NCI-H748 treated with DMSO at 0.1 percent for 48 hours (cell line): Measurements from ENCODE around the gene HLCS.

ENCODE experiments used
- DNase-seq: peaks from one replicate; lab custom pipeline; 2025; lab: John Stamatoyannopoulos, UW

HLCS gene

DNA sequence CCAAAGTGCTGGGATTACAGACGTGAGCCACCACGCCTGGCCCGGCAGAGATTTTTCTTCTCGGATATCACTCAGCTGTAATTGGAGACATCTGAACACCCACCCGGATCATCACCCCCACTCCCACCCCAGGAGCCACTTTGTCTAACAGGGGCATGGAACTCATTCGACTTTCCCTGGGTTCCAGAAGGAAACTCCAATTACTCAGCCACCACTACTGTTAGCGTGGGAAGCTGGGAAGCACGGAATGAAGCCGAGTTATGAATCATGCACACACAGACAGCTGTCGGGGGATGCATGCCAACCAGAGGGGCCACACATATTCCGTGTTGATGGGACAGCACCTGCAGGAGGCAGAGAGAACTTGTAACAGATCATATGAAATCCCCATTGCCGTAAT is 85.2 kb downstream of the HLCS start:
- no peak for DNase-seq

DNA sequence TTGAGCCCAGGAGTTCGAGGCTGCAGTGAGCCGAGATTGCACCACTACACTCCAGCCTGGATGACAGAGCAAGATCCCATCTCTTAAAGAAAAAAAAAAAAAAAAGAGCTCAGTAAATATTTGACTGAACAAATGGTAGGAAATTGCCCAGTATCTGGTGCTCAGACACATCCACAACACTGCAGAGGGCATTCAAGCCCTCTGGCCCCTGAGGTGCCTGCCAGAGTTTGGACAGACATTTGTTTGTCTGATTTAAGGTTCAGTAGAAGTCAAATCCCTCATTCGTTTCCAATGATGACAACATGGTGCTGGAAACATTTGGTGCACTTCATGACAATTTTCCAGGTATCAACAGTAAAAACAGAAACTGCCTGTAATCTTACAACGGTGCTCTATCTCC is 86.6 kb downstream of the HLCS start:
- DNase-seq, result no peak

DNA sequence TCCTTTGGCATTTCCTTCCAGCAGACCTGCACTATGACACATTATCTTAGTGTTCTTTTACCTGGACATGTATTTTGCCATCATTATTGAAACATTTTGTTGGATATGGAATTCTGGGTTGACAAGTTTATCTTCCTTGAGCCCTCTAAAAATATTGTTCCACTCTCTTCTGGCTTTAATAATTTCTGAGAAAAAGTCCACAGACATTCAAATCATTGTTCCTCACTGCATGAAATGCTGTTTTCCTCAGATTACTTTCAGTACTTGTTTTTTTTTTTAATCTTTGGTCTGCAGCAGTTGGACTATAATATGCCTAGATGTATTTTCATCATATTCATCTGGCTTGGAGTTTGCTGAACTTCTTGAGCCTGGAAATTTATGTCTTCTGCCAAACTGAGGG is 88.7 kb downstream of the HLCS start:
- DNase-seq, result no peak

DNA sequence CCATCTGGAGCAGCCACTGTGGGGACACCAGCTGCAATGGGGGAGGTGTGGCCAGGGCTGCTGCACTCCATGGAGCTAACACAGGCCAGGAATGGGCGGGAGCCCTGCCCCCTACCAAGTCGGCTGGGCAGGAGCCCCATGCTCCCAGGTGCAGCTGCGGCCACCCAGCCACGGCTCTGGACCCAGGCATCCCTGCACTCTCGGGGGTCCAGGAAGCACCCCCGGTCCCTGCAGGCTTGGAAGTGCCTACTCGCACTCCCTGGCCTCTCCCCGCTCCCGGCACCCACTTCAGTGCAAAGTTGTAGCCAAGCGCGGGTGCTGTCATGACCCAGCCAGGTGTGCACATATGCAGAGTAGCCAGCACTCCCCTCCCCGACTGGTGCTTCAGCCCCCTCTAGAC is 91.8 kb downstream of the HLCS start:
- DNase-seq, result no peak

DNA sequence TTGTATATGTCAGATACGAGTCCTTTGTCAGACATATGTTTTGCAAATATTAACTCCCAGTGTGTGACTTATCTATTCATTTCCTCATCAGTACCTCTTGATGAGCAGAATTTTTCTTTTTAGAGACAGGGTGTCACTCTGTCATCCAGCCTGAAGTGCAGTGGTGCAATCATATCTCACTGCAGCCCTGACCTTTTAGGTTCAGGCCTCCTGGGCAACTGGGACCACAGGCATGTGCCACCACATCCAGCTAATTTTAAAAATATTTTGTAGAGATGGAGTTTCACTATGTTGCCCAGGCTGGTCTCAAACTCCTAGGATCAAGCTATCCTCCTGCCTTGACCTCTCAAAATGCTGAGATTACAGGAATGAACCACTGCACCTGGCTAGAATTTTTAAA is 93.0 kb downstream of the HLCS start:
- DNase-seq, result no peak

DNA sequence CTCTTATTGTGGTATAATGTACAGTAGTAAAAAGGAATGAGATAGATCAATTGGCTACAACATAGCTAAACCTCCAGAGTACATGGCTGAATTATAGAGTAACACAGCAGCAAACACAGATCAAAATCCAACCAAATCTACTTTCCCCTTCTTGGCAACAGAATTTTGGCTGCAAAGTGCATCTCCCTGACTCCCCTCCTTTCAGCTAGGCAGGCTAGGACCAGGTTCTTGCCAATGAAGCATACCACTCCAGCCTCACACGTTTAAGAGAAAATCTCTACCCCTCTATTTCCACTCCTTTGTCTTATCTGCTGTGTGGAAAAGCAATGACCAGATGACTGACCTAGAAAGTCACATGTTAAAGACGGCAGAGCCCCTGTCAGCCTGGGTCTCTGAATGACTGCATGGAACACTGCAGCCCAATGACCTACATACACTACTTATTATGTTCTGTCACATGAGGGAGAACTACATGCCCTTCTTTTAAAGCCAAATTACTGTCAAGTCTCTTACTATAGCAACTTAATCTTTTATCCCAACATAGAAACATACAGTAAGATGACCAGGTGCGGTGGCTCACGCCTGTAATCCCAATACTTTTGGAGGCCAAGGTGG is 99.1 kb downstream of the HLCS start:
- DNase-seq, result no peak

DNA sequence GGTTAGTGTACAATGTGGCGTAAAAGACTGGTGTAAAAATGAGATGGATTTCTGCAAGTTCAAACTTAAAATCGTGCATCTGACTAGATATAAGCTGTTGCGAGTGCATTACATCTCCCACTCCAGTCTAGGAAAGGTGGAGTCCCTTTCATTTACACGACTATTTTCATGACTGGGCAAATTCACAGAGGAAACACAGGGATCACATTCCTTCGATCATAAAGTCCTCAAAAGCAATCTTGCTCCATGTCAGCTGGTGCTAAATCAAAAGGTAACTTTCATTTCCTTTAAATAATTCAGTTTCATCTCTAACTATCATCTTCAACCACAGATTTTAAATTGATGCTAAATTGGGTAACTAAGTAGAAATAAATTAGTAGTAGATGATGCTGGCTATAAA is 100.0 kb downstream of the HLCS start:
- no peak for DNase-seq

DNA sequence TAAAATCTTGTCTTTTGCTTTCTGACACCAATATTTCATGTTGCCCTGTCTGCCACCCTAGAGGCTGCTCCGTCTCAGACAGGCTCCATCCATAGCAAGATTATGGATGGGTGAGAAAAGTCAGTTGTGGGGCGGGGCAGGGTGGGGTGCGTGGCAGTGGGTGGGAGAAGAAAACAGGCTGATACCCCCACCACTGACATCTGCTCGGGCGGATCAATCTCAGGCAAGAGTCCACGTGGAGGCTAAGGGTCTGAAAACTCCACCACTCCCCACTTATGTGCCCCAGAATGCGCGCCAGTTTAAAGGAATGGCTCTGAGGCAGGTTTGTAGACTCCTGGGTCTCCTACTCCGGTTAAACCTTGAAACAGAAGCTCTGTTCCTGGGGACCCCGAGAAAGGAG is 101.5 kb downstream of the HLCS start:
- no peak for DNase-seq

DNA sequence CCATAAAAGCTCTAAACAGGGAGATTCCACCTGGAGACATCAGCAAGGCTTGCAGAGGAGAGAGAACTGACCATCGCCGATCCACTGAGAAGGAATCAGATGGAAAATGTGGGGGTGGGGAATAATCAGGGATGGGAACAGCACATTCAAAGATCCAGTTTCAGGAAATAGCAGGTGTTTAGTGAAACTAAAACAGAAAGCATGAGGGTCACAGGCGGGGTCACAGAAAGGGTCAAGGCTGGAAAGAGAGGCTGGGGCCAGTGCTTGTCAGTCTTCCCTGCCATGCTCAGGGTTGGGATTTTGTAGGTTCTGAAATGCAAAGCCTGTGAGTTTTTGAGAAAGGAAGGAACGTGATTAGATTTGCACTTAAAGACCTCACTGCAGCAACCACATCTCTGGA is 103.2 kb downstream of the HLCS start:
- DNase-seq, result no peak

DNA sequence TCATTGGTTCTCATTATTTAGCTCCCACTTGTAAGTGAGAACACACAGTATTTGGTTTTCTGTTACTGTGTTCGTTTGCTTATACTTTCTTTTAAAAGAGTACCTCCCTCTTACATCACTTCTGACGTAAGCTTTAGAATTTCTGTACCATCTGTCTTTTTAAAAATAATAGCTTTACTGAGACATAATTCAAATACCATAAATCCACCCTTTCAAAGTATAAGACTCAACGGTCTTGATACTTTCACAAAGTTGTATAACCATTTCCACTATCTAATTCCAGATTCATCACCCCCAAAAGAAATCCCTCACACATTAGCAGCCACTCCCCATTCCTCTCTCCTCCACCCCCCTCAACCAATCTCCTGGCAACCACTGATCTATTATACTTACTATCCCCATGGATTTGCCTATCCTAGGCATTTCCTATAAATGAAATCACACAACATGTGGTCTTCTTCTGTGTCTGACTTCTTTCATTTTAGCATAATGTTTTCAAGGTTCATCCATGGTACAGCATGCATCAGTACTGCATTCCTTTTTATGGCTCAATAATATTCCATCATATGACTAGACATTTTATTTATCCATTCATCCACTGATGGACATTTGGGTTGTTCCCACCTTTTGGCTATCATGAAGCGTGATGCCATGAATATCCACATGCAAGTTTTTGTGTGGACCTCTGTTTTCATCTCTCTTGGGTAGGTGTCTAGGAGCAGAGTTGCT is 104.7 kb downstream of the HLCS start:
- no peak for DNase-seq

DNA sequence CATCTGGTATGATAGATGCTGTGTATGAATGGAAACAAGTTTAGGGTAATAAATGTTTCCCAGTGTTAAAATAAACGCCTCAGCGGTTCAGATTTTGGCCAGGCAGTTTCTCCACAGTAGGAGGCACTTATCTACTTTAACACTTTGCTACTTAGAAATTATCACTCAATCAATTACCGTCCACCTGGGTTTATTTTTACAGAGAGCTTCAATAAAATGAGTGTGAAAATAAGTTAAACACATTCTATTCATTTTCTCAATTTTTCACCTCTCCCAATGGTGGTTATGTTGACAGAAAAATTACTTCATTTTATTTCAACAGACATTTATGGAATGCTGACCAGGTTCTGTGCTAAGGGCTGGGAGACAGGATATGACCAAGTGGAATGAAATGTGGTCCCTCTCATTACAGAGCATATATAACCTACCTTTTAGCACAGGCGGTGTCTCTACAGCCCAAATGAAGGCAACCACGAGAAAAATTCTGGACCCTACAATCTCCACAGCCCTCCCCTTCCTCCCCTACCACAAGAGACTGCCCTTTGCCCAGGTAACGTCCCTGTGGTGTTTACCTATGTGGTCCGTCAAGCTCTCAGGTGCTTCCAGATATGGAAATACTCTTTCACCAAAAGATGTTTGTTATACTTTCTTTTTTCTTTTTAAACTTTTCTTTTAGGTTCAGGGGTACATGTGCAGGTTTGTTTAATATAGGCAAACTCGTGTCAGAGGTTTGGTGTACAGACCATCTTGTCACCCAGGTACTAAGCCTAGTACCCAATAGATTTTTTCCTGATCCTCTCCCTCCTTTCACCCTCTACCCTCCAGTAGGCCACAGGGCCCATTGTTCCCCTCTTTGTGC is 105.5 kb downstream of the HLCS start:
- no peak for DNase-seq

DNA sequence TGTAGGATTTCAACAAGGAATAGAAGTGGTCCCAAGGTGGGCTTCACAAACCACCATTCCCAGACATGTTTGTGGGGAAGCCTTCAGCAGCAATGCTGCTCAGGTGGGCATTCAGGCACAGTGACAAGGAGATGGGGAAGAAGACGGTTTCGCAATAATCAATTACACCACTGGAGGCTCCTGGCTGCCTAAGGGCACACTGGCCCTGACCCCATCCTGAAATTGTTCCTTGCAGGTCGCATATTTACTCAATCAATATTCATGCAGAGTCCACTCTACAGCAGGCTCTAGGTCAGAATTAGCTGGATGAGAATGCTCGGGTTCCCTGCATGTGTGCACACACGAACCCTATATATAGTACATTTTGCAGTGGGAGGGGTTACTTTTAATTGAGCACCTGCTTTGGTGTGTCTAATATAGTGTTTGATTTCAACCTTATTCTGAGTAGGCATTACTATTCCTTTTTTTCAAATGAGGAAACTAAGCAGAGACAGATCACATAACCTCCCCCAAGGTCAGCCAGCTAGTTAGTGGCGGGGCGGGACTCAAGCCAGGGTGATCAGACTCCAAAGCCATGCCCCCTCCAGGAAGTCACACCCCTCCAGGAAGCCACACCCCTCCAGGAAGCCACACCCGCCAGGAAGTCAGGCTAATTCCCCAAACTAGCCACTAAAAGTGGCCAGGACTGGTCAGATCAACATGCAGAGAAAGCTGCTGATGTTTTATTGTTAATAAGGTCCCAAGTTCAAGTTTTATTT is 106.5 kb downstream of the HLCS start:
- DNase-seq, result no peak

DNA sequence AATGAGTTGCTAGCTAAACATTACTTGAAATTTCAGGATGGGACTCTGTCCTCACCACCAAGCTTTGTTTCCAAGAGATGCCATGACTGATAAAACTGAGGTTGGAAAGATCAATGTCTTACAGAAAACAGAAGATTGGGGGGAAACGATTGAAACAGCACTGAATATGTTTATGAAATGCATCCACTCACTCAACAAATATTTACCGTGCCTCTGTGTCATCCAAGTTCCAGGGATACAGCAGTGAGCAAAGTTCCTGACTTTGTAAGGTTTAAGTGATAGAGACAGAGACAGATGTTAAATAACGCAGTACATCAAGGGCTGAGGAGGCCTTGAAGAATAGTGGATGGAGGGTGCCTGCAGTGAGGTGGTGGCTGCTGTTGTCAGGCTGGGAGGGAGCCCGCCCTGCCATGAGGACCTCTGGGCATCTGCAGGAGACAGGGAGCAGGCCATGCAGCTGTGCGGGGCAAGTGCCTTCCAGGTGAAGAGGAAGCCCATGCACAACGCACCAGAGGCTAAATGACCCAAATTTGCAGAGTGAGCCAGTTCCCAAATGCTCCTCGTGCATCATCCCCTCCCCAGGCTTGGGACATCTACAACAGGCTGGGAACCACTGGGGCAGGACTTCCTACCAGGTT is 108.0 kb downstream of the HLCS start:
- DNase-seq, result no peak

DNA sequence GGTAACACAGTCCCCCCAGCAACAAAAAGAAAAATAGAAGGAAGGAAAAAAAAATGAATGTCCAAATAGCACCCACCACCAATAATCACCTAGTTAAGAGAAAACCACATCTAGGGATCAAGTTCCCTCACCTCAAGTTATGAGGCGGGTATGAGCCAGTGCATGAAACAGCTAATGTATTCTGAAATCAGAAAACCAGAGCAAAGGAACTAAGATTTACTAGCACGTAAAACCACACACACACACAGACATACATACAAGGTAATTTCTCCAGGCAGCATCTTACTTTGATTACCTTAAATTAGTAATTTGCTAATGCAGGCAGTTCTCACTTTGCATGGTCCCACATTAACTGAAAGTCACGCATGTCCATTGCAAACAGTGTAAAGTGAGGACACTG is 109.8 kb downstream of the HLCS start:
- DNase-seq, result no peak

DNA sequence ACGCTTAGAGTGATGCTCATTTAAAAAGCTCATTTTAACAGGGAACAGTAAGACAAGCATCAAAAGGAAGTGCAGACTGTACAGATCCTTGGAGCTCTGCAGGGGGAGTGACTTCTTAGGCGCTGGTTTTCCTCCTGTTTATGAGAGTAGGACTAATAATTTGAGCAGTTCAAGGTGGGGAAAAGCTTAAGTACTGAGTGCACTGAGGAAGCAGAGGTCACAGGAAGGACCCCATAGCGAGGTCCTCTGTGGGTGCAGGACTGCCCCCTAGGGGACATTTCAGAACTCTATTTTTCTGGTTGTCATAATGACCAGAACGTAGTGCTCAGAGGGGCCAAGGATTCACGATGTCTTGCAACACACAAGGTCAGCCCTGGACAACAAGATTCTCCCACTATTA is 112.1 kb downstream of the HLCS start:
- peak; percentile 46 for DNase-seq

DNA sequence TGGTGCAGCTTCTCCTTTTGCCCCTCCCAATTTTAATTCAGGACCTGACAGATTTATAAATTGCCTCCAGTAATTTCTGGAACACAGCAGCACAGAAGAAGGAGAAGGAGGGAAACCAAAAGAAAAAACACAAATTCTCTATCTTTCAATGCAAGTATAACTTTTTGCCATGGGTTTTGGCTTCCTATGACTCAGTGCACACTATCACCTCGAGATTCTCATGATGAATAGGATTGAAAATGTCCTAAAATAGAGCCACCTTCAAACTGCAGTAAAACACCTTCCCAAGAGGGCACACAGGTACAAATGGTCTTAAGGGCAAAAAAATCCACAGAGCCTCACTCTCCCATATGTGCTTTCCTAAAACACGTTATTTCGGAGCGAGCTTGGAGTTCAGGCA is 113.6 kb downstream of the HLCS start:
- DNase-seq, result no peak

DNA sequence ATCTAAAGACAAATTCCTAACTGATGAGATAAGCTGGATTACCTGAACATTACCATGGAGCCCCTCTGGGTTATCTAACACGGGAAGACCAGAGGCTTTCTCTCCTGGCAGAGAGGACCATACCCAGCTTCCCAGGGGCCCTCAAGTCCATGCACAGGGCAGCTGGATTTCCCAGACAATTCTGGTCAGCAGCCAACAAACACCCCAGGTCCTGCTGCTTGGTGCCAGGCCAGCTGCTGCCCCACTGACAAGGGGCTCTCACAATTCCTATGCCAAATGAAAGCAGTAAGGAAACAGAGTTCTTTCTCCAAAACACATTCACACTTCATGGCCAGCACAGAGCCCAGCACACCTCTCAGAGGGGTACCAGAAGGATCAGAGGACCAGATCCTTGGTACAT is 114.2 kb downstream of the HLCS start:
- no peak for DNase-seq

DNA sequence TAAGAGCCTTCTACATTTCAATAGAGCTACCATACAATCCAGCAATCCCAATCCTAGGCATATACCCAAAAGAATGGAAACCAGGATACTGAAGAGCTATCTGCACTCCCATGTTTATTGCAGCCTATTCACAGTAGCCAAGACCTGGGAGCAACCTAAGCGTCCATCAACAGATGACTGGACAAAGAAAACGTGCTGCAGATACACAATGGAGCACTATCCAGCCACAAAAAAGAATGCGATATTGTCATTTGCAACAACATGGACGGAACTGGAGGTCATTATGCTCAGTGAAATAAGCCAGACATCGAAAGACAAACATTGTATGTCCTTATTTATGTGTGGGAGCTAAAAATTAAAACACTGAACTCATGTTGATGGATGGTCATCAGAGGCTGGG is 115.3 kb downstream of the HLCS start:
- DNase-seq, result no peak

DNA sequence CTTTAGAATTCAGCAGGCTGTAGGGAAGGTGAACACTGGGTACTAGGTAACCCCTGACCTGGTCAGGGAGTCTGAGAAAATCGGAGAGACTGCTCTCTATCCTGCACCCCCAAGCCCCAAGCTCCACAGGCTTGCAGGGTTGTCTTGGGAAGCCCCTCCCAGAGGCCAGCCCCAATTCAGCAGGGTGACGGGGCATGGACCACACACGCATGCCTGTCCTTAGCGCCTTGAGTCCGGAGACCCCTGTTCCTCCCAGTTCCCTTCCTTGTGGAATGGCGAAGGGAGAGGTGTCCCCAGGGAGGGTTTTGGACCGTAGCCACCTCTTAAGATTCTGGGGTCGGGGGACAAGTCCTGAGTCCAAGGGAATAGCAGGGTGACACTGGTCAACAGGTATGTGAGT is 116.1 kb downstream of the HLCS start:
- DNase-seq, result no peak

DNA sequence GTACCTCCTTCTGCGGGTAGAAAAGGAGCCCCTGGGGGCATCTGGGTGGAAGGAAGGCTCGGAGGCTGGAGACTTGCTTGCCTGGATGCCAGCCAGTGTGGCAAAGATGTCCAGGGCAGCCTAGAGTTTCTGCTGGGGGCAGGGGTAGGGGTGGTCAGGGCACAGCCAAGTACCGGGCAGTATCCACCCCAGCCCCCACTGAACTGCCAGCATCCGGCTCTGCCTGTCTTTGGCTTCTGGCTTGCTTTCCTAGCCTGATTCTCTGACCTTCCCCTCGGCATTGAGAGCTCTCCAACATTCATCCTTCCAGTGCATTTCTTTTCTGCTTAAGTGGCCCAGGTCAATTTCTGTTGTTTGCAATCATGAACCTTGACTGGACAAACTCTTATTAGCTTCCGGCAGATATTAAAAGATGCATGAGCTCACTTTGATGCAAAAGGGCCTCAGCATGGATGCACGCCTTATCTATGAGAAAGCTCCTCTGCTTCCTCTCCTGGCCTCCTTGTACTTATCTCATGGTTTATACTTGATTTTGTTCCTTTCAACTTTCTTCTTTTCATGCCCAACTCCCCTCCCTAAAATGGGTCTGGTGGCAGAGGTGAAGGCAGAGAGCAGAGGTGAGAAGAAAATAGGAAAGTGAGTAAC is 116.9 kb downstream of the HLCS start:
- DNase-seq, result no peak

DNA sequence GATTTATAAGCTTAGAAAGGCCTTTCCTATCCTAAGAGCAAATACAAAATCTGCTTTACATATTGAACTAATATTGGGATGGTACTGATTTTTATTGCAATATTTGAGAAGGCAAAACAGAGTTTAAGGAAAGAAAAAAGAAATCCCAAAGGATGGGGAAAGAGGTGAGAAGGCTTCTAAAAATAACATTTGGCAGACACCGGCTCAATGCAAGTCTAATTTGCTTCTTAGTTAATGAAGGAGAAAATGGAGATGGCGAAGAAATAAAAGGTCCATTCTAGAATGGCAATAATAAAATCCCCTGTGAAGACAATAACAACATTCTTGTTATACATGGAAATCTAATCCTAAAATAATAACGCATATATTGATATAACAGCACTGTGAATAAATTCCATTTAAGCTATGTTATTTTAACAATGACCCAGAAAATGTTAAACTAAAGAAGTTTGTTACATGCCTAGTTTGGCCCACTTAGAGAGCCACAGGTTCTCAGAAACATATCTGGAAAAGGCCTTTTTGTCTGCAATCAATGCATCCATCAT is 117.7 kb downstream of the HLCS start:
- no peak for DNase-seq
